ENCODE results near the gene MYZAP. TPM values are rescaled to one million over a fixed set of nuclear protein-coding genes. Genes with fewer than 3 reads are reported as not detected.

The MYZAP gene
- total RNA-seq, 1 donor from 2014 or later = not detected

GRCh38 chr15:57718309-57718708 lies 126.6 kb downstream of the MYZAP start:
- Histone ChIP-seq H3K27me3 (no peaks in the 10 kb centered on the region), H3K4me1 (no peaks in the 10 kb centered on the region), H3K36me3 (peaks cover 3% of the 10 kb centered on the region), H3K9me3 (ENCODE audit: low read depth) (no peaks in the 10 kb centered on the region), H3F3A (ENCODE audit: low read depth) (no peaks in the 10 kb centered on the region), H3K79me2 (ENCODE audit: low read depth) (no peaks in the 10 kb centered on the region), H3K4me3 (no peak overlapping the region), H3K4me2 (no peak overlapping the region), H2AFZ (replicated peaks) (no peak overlapping the region), H4K20me1 (ENCODE audit: low read depth) (no peaks in the 10 kb centered on the region), H3K27ac (no peak overlapping the region), H3K9ac (no peak overlapping the region)
- H3K4me3 Mint-ChIP-seq = no peak overlapping the region
- H3K4me1 Mint-ChIP-seq = no peaks in the 10 kb centered on the region
- TF ChIP-seq EZH2phosphoT487 (IDR thresholded peaks at IDR 0.05) = no peak
- no peak for TF ChIP-seq EZH2 (IDR thresholded peaks at IDR 0.05)
- no peak for TF ChIP-seq CTCF (IDR thresholded peaks at IDR 0.05)
- DNase-seq (ENCODE audit: low spot score) = no peak
- H3K9me3 Mint-ChIP-seq = no peaks in the 10 kb centered on the region
- peaks cover 12% of the 10 kb centered on the region for H3K36me3 Mint-ChIP-seq
- H3K27ac Mint-ChIP-seq = no peak overlapping the region
- no peaks in the 10 kb centered on the region for H3K27me3 Mint-ChIP-seq (ENCODE audit: insufficient read depth, low read depth)

- H3K79me2 ChIP-seq (ENCODE audit: low read depth) = no peaks in the 10 kb centered on the region
- H3K9ac ChIP-seq = no peak overlapping the region
- Mint-ChIP-seq H3K4me1 (no peaks in the 10 kb centered on the region), H3K36me3 (peaks cover 11% of the 10 kb centered on the region), H3K9me3 (peaks cover 7% of the 10 kb centered on the region), H3K4me3 (no peak overlapping the region), H3K27me3 (ENCODE audit: insufficient read depth, low read depth) (no peaks in the 10 kb centered on the region), H3K27ac (no peak overlapping the region)
- no peaks in the 10 kb centered on the region for H4K20me1 ChIP-seq (ENCODE audit: low read depth)
- H2AFZ ChIP-seq (replicated peaks) = no peak overlapping the region
- no peaks in the 10 kb centered on the region for H3F3A ChIP-seq (ENCODE audit: low read depth)
- no peak overlapping the region for H3K27ac ChIP-seq
- no peaks in the 10 kb centered on the region for H3K4me1 ChIP-seq
- peaks cover 3% of the 10 kb centered on the region for H3K36me3 ChIP-seq
- H3K4me2 ChIP-seq = no peak overlapping the region
- H3K27me3 ChIP-seq = no peaks in the 10 kb centered on the region
- H3K9me3 ChIP-seq (ENCODE audit: low read depth) = no peaks in the 10 kb centered on the region
- DNase-seq (ENCODE audit: low spot score) = no peak
- no peak overlapping the region for H3K4me3 ChIP-seq
- TF ChIP-seq EZH2 (IDR thresholded peaks at IDR 0.05) = no peak
- no peak for TF ChIP-seq EZH2phosphoT487 (IDR thresholded peaks at IDR 0.05)
- no peak for TF ChIP-seq CTCF (IDR thresholded peaks at IDR 0.05)
These were observed 129.2 kb downstream of the MYZAP start for GRCh38 chr15:57720867-57721266.

GRCh38 chr15:57726411-57726810 lies 134.7 kb downstream of the MYZAP start:
- Histone ChIP-seq H3K27ac (no peak overlapping the region), H3F3A (ENCODE audit: low read depth) (no peaks in the 10 kb centered on the region), H3K4me2 (no peak overlapping the region), H3K9me3 (ENCODE audit: low read depth) (no peaks in the 10 kb centered on the region), H3K79me2 (ENCODE audit: low read depth) (no peaks in the 10 kb centered on the region), H2AFZ (replicated peaks) (no peak overlapping the region), H3K36me3 (no peaks in the 10 kb centered on the region), H3K4me3 (no peak overlapping the region), H3K9ac (no peak overlapping the region), H3K27me3 (no peaks in the 10 kb centered on the region), H4K20me1 (ENCODE audit: low read depth) (no peaks in the 10 kb centered on the region), H3K4me1 (no peaks in the 10 kb centered on the region)
- H3K4me3 Mint-ChIP-seq = no peak overlapping the region
- TF ChIP-seq EZH2 (IDR thresholded peaks at IDR 0.05) = no peak
- no peak for TF ChIP-seq CTCF (IDR thresholded peaks at IDR 0.05)
- TF ChIP-seq EZH2phosphoT487 (IDR thresholded peaks at IDR 0.05) = no peak
- peaks cover 1% of the 10 kb centered on the region for H3K4me1 Mint-ChIP-seq
- H3K36me3 Mint-ChIP-seq = peaks cover 7% of the 10 kb centered on the region
- peaks cover 7% of the 10 kb centered on the region for H3K9me3 Mint-ChIP-seq
- no peak overlapping the region for H3K27ac Mint-ChIP-seq
- DNase-seq (ENCODE audit: low spot score) = no peak
- H3K27me3 Mint-ChIP-seq (ENCODE audit: insufficient read depth, low read depth) = peaks cover 2% of the 10 kb centered on the region

All from neural progenitor cell (in vitro differentiated cells).